Mucosa of rectum (tissue), 2 donors: ENCODE measurements around the gene RMND5B.
"Not testable (repeated sequence)": the region's sequence is repeated elsewhere in the genome, so short reads cannot be mapped to it uniquely, and the experiment has no call there.

Experiments used
- H3K27ac ChIP-seq, 2 donors: one replicate each; pipeline ENCODE4 v1.7.0; 2013; ENCODE audit warnings: inconsistent platforms in 2 of 2, low read depth in 2 of 2, low read length in 2 of 2
- H3K27me3 ChIP-seq, 2 donors: one replicate each; pipeline ENCODE4 v1.7.0; 2013; ENCODE audit warnings: low read length in 2 of 2; ENCODE audit not compliant: control insufficient read depth in 2 of 2, insufficient read depth in 2 of 2
- H3K36me3 ChIP-seq, 2 donors: one replicate each; pipeline ENCODE4 v1.7.0; 2013; ENCODE audit warnings: low read length in 2 of 2; ENCODE audit not compliant: control insufficient read depth in 2 of 2, insufficient read depth in 2 of 2
- H3K4me1 ChIP-seq, 2 donors: one replicate each; pipeline ENCODE4 v1.7.0; 2013; ENCODE audit warnings: low read length in 2 of 2, mild to moderate bottlenecking in 1 of 2; ENCODE audit not compliant: control insufficient read depth in 2 of 2, insufficient read depth in 2 of 2
- H3K4me3 ChIP-seq, 2 donors: one replicate each; pipeline ENCODE4 v1.7.0; 2013; ENCODE audit warnings: low read length in 2 of 2
- H3K9ac ChIP-seq, 2 donors: one replicate each; pipeline ENCODE4 v1.7.0; 2013; ENCODE audit warnings: low read length in 2 of 2, low read depth in 1 of 2, mild to moderate bottlenecking in 1 of 2
- H3K9me3 ChIP-seq, 2 donors: one replicate each; pipeline ENCODE4 v1.7.0; 2013; ENCODE audit warnings: low read length in 2 of 2; ENCODE audit not compliant: control insufficient read depth in 2 of 2
- donor health status: healthy.
- donor health status: Normal muscosa, but diverticular disease.

RMND5B gene

GRCh38 chr5:178120607-178121357, 10.0 kb upstream of the RMND5B start:
- H3K36me3 ChIP-seq = no peaks in the 10 kb centered on the region
- H3K27ac ChIP-seq = peak overlapping the region in 1 of 2 donors; percentile 32
- peaks cover 13 to 14% of the 10 kb centered on the region in 2 donors for H3K4me1 ChIP-seq
- peak overlapping the region; percentile 40 to 48 for H3K4me3 ChIP-seq
- H3K9me3 ChIP-seq = no peaks in the 10 kb centered on the region
- peaks cover 7 to 11% of the 10 kb centered on the region in 2 donors for H3K27me3 ChIP-seq
- no peak overlapping the region for H3K9ac ChIP-seq

GRCh38 chr5:178121391-178122276, 9.2 kb upstream of the RMND5B start:
- peaks cover 4 to 5% of the 10 kb centered on the region in 2 donors for H3K27me3 ChIP-seq
- no peaks in the 10 kb centered on the region for H3K36me3 ChIP-seq
- no peaks in the 10 kb centered on the region for H3K9me3 ChIP-seq
- no peak overlapping the region for H3K9ac ChIP-seq
- H3K27ac ChIP-seq = peak overlapping the region in 1 of 2 donors; percentile 32
- peaks cover 7 to 12% of the 10 kb centered on the region in 2 donors for H3K4me1 ChIP-seq
- peak overlapping the region; percentile 40 to 48 for H3K4me3 ChIP-seq

GRCh38 chr5:178122346-178122745, 8.5 kb upstream of the RMND5B start:
- no peaks in the 10 kb centered on the region for H3K9me3 ChIP-seq
- H3K36me3 ChIP-seq = no peaks in the 10 kb centered on the region
- peaks cover under 1% of the 10 kb centered on the region in 2 donors for H3K27me3 ChIP-seq
- no peak overlapping the region for H3K4me3 ChIP-seq
- no peak overlapping the region for H3K9ac ChIP-seq
- peaks cover 6 to 12% of the 10 kb centered on the region in 2 donors for H3K4me1 ChIP-seq
- H3K27ac ChIP-seq = no peak overlapping the region

- peaks cover 6 to 12% of the 10 kb centered on the region in 2 donors for H3K4me1 ChIP-seq
- no peak overlapping the region for H3K4me3 ChIP-seq
- H3K36me3 ChIP-seq = no peaks in the 10 kb centered on the region
- H3K9ac ChIP-seq = no peak overlapping the region
- H3K27me3 ChIP-seq = no peaks in the 10 kb centered on the region
- H3K9me3 ChIP-seq = no peaks in the 10 kb centered on the region
- H3K27ac ChIP-seq = no peak overlapping the region
These were observed 7.5 kb upstream of the RMND5B start for GRCh38 chr5:178123094-178123965.

DNA sequence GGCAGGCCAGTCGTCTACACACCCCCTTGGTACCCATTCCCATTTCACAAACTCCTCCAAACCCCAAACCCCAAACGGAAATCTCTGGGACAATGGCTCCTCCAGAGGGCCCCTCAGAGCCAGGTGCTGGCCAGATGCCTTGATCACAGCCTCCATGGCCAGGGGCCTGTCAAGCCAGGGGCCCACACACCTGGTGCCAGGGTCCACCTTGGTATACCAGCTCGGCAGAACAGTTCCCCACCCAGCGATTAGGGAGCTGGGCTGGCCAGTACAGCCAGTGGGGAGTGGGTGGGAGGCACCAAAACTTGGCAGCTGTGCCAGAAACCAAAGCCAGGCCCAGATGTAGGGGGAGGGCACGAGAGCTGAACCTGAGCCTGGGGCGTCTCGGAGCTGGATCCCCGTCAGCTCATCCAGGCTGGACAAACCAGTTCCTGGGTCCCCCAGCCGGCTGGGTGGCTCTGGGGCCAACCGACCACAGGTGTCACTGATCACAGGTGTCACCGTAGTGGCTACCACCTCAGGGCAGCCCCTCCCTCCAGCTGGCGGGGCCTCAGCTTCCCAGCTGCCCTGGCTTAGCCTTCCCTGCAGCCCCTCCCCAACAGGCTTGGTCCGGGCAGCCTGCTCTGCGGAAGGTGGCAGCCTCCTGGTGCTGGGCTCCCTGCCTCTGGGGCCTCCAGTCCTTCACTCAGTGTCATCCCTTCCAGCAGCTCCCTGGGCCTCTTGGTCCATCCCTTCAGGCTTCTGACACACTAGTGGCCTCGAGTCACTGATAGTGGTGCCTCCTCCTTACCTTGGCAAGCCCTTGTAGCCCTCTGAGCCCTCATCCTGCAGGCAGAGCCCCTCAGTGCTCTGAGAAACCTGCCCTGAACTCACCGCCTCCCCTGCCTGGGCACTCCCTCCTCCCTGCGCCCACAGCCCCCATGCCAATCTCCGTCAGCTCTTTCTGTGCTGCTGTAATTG, 6.6 kb upstream of the RMND5B start:
- Histone ChIP-seq H3K4me3 (no peak overlapping the region), H3K27me3 (no peaks in the 10 kb centered on the region), H3K9me3 (no peaks in the 10 kb centered on the region), H3K9ac (no peak overlapping the region), H3K4me1 (peaks cover 6 to 12% of the 10 kb centered on the region in 2 donors), H3K27ac (no peak overlapping the region), H3K36me3 (no peaks in the 10 kb centered on the region)

DNA sequence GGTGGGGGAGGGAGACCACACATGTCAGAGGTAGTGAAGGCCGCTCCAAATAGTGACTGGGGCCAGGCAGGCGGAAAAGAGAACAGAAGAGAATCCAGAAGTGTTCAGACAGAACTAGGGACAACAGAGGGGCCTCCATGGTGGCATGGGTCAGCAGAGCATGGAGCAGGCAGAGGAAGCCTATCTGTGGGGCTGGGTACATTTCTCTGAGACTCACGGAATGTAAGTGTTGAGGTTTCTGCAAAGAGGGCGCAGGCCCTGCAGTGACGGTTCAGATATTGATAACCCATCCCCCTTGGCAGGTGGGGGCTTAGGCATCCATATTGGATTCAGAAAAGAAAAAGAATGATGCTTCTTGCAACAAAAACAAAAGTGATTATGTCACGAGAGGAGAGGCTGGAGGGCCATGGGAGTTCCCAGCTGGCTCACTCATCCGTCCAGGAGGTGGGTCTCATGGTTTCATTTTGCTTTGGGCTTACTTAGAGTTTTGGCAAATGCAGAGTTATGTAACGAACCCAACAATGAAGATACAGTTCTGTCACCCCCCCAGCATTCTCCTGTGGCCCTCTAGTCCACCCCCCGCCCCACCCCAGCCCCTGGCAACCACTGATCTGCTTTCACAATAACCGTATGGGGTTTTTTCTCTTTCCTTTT, 5.4 kb upstream of the RMND5B start:
- Histone ChIP-seq H3K36me3 (no peaks in the 10 kb centered on the region), H3K4me1 (peaks cover 6 to 12% of the 10 kb centered on the region in 2 donors), H3K27ac (no peak overlapping the region)

GRCh38 chr5:178126556-178126955, 4.3 kb upstream of the RMND5B start:
- no peaks in the 10 kb centered on the region for H3K27me3 ChIP-seq
- peaks cover 2% of the 10 kb centered on the region in 2 donors for H3K4me1 ChIP-seq
- H3K36me3 ChIP-seq = no peaks in the 10 kb centered on the region
- no peak overlapping the region for H3K9ac ChIP-seq
- no peak overlapping the region for H3K4me3 ChIP-seq
- H3K27ac ChIP-seq = no peak overlapping the region
- H3K9me3 ChIP-seq = no peaks in the 10 kb centered on the region

More for the DNA sequence above, 5.4 kb upstream of the RMND5B start:
- Histone ChIP-seq H3K9ac (no peak overlapping the region), H3K9me3 (no peaks in the 10 kb centered on the region), H3K27me3 (no peaks in the 10 kb centered on the region), H3K4me3 (no peak overlapping the region)

DNA sequence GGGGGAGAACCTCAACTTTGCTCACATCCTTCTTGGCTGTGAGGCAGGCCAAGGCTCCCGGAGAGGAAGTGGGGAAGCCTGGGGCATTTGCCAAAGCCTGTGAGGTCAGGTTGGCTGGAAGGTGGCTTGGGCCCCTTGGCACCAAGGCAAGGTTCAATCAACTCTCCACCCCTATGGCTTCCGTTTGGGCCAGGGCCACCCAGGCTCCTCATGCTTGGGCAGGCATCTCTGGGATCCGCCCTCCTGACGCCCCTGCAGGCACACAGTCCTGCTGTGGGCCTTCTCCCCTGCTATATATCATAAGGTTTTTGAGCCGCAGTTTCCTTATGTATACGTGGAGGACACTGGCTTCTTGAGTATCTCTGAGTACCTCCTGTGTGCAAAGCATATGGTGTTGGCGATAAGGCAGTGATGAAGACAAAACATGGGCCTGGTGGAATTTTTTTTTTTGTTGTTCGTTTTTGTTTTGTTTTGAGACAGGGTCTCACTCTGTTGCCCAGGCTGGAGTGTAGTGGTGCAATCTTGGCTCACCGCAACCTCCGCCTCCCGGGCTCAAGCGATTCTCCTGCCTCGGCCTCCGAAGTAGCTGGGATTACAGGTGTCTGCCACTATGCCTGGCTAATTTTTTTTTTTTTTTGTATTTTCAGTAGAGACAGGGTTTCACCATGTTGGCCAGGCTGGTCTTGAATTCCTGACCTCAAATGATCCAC, 3.4 kb upstream of the RMND5B start:
- not testable (repeated sequence) for H3K4me1 ChIP-seq, H3K27ac ChIP-seq

More for the DNA sequence above, 3.4 kb upstream of the RMND5B start:
- not testable (repeated sequence) for H3K36me3 ChIP-seq, H3K4me3 ChIP-seq, H3K9me3 ChIP-seq, H3K27me3 ChIP-seq, H3K9ac ChIP-seq
